MCF 10A (cell line): ENCODE measurements around the gene CRYZ. TPM values are rescaled to one million over a fixed set of nuclear protein-coding genes. Genes with fewer than 3 reads are reported as not detected.

Source experiments
- BruUV-seq: library from RNA; stranded (reverse); fragments of 400-500 nt; replicated peaks from 2 replicates; lab custom pipeline; 2021; lab: Mats Ljungman, UMichigan
- CTCF ChIA-PET: fragments of 300-600 bp; sonication (Branson Sonifier 250); formaldehyde crosslinking; extraction: SDS; loops from one replicate; lab custom pipeline; 2021; ENCODE audit warnings: antibody characterized with exemption, inconsistent platforms; lab: Yijun Ruan, JAX
- POLR2A ChIA-PET: fragments of 300-600, 350-650 bp; sonication (Branson Sonifier 250); formaldehyde crosslinking; extraction: SDS; loops from one replicate; lab custom pipeline; 2020; ENCODE audit warnings: antibody characterized with exemption, inconsistent platforms; lab: Yijun Ruan, JAX
- DNase-seq: peaks from one replicate; pipeline ENCODE4 v3.0.0-alpha.2; 2018; ENCODE audit not compliant: unreplicated experiment
- H3K27ac Mint-ChIP-seq: one replicate; pipeline ENCODE4 v1.8.0; 2022; ENCODE audit warnings: mild to moderate bottlenecking, low read depth, mixed read lengths; ENCODE audit not compliant: unreplicated experiment
- H3K27me3 Mint-ChIP-seq: one replicate; pipeline ENCODE4 v1.8.0; 2022; ENCODE audit warnings: mixed read lengths; ENCODE audit not compliant: insufficient read depth, unreplicated experiment
- H3K36me3 Mint-ChIP-seq: one replicate; pipeline ENCODE4 v1.8.0; 2022; ENCODE audit warnings: mild to moderate bottlenecking, moderate library complexity, mixed read lengths; ENCODE audit not compliant: insufficient read depth, unreplicated experiment
- H3K4me1 Mint-ChIP-seq: one replicate; pipeline ENCODE4 v1.8.0; 2022; ENCODE audit warnings: mixed read lengths; ENCODE audit not compliant: insufficient read depth, unreplicated experiment
- H3K4me3 Mint-ChIP-seq: one replicate; pipeline ENCODE4 v1.8.0; 2022; ENCODE audit warnings: mild to moderate bottlenecking, moderate library complexity, mixed read lengths; ENCODE audit not compliant: unreplicated experiment
- H3K9me3 Mint-ChIP-seq: one replicate; pipeline ENCODE4 v1.8.0; 2022; ENCODE audit warnings: mixed read lengths; ENCODE audit not compliant: unreplicated experiment
- intact Hi-C: fragments of 100-400 bp; cut with micrococcal nuclease; formaldehyde crosslinking; loops from 2 replicates; pipeline ENCODE4 v1.14.1; 2022
- total RNA-seq: library from RNA; stranded (reverse); gene quantifications from 2 replicates; pipeline ENCODE4 v1.2.3, GENCODE V29; 2022
- TF ChIP-seq, protein P1 (sequence below): fragments of 200-600 bp; IDR thresholded peaks from one replicate; pipeline ENCODE4 v1.8.0; 2022; ENCODE audit warnings: antibody characterized with exemption, mild to moderate bottlenecking; ENCODE audit not compliant: unreplicated experiment

The CRYZ gene
- total RNA-seq, 1 experiment from 2014 or later, result 5.8 TPM

GRCh38 chr1:74697832-74698231, 35.0 kb downstream of the CRYZ start:
- H3K4me3 Mint-ChIP-seq, result no peak overlapping the region
- no peaks in the 10 kb centered on the region for H3K27me3 Mint-ChIP-seq
- no peak overlapping the region for H3K27ac Mint-ChIP-seq
- no TSS peak for BruUV-seq
- DNase-seq, result no peak
- TF ChIP-seq, protein P1, sequence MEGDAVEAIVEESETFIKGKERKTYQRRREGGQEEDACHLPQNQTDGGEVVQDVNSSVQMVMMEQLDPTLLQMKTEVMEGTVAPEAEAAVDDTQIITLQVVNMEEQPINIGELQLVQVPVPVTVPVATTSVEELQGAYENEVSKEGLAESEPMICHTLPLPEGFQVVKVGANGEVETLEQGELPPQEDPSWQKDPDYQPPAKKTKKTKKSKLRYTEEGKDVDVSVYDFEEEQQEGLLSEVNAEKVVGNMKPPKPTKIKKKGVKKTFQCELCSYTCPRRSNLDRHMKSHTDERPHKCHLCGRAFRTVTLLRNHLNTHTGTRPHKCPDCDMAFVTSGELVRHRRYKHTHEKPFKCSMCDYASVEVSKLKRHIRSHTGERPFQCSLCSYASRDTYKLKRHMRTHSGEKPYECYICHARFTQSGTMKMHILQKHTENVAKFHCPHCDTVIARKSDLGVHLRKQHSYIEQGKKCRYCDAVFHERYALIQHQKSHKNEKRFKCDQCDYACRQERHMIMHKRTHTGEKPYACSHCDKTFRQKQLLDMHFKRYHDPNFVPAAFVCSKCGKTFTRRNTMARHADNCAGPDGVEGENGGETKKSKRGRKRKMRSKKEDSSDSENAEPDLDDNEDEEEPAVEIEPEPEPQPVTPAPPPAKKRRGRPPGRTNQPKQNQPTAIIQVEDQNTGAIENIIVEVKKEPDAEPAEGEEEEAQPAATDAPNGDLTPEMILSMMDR, result no peak
- CTCF ChIA-PET, result interaction anchor here (0.7 to 1.2 kb wide), 2 partner anchors 9 to 17 kb away, joined by 3 to 7 read pairs; no protein-coding TSS in a partner anchor
- H3K9me3 Mint-ChIP-seq, result no peaks in the 10 kb centered on the region
- peaks cover 6% of the 10 kb centered on the region for H3K4me1 Mint-ChIP-seq
- POLR2A ChIA-PET, result no interaction called here
- intact Hi-C loops, result no loop called here
- H3K36me3 Mint-ChIP-seq, result peaks cover 5% of the 10 kb centered on the region

DNA sequence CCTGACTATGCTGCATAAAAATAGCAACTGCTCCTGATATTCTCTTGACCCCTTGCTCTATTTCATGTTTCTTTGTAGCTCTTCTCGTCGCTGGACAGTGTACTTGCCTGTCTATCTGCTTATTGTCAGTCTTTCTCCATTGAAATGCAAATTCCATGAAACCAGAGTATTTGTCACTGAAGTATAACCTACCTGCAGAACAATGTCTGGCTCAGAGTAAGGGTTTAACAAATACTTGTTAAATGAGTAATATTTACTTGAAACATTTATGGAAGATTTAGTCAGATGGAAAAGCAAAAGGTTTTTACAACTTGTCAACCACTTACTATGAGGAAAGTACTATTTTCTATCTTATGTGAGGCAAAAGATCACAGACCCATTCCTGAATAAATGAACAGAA, 39.4 kb downstream of the CRYZ start:
- intact Hi-C loops, result no loop called here
- BruUV-seq, result no TSS peak
- no peaks in the 10 kb centered on the region for H3K27me3 Mint-ChIP-seq
- POLR2A ChIA-PET, result no interaction called here
- no peak for DNase-seq
- TF ChIP-seq, protein P1, result no peak
- no peak overlapping the region for H3K4me3 Mint-ChIP-seq
- peaks cover 6% of the 10 kb centered on the region for H3K4me1 Mint-ChIP-seq
- CTCF ChIA-PET, result interaction anchor here (1.0 kb wide), 1 partner anchor 40 kb away, joined by 3 read pairs; no protein-coding TSS in a partner anchor
- no peak overlapping the region for H3K27ac Mint-ChIP-seq
- H3K36me3 Mint-ChIP-seq, result no peaks in the 10 kb centered on the region
- H3K9me3 Mint-ChIP-seq, result no peaks in the 10 kb centered on the region

GRCh38 chr1:74690909-74691308, 41.9 kb downstream of the CRYZ start:
- no peak for DNase-seq
- CTCF ChIA-PET, result interaction anchor here (0.5 to 3.3 kb wide), 17 partner anchors 8 to 1946 kb away, joined by 3 to 23 read pairs (median 3); no protein-coding TSS in a partner anchor
- H3K36me3 Mint-ChIP-seq, result no peaks in the 10 kb centered on the region
- H3K4me3 Mint-ChIP-seq, result no peak overlapping the region
- H3K27ac Mint-ChIP-seq, result no peak overlapping the region
- TF ChIP-seq, protein P1, result no peak
- intact Hi-C loops, result no loop called here
- no peaks in the 10 kb centered on the region for H3K9me3 Mint-ChIP-seq
- no peaks in the 10 kb centered on the region for H3K27me3 Mint-ChIP-seq
- no TSS peak for BruUV-seq
- POLR2A ChIA-PET, result no interaction called here
- H3K4me1 Mint-ChIP-seq, result peaks cover 6% of the 10 kb centered on the region

DNA sequence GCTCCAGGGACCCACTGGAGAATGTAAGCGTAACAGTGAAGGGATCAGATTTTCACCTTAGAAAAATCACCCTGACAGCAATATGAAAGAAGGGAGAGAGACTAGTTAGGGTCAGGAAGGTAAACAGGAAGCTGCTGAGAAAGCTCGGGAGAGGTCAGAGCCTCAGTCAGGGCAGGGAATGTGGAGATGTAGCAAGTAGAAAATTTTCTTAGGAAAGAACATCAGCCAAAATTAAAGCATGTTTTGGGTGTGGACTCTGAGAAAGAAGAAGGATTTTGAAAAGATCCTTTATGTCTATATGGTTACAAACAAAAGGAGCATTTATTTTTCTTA, 42.5 kb downstream of the CRYZ start:
- Mint-ChIP-seq H3K9me3 (no peaks in the 10 kb centered on the region), H3K36me3 (no peaks in the 10 kb centered on the region), H3K27me3 (no peaks in the 10 kb centered on the region), H3K4me3 (no peak overlapping the region), H3K27ac (no peak overlapping the region), H3K4me1 (peaks cover 6% of the 10 kb centered on the region)
- DNase-seq, result no peak
- no TSS peak for BruUV-seq
- intact Hi-C loops, result no loop called here
- POLR2A ChIA-PET, result no interaction called here
- CTCF ChIA-PET, result interaction anchor here (0.5 to 3.3 kb wide), 20 partner anchors 8 to 1946 kb away, joined by 3 to 23 read pairs (median 4); no protein-coding TSS in a partner anchor
- TF ChIP-seq, protein P1, result no peak
